IMR-90 (cell line): ENCODE data around the gene TUFM. TPM values are rescaled to one million over a fixed set of nuclear protein-coding genes. Genes with fewer than 3 reads are reported as not detected.

Source experiments
- ATAC-seq: fragments of 200-7000 bp; cut with Tn5 transposase; 2 replicates; pipeline ENCODE4 v1.9.1; 2020; ENCODE audit warnings: low read depth, mild to moderate bottlenecking, moderate library complexity
- BruUV-seq: library from RNA; stranded (reverse); fragments of 400-500 nt; replicated peaks from 2 replicates; lab custom pipeline; 2021; lab: Mats Ljungman, UMichigan
- CTCF ChIA-PET: fragments of 300-600 bp; formaldehyde crosslinking; extraction: SDS; loops from one replicate; lab custom pipeline; 2021; ENCODE audit warnings: antibody characterized with exemption; lab: Yijun Ruan, JAX
- POLR2A ChIA-PET: fragments of 300-600 bp; sonication (Branson Sonifier 250); formaldehyde crosslinking; loops from one replicate; lab custom pipeline; 2022; ENCODE audit warnings: antibody characterized with exemption; ENCODE audit not compliant: unreplicated experiment; lab: Charles Lee
- DNase-seq: peaks from one replicate; pipeline ENCODE4 v3.0.0; 2013
- H2AFZ ChIP-seq: replicated peaks from 2 replicates; pipeline ENCODE3; 2013; ENCODE audit warnings: low read length, mild to moderate bottlenecking; ENCODE audit not compliant: poor library complexity
- H2AK5ac ChIP-seq: 2 replicates; pipeline ENCODE4 v1.6.1; 2013; ENCODE audit warnings: low read depth, low read length, inconsistent platforms
- H2AK9ac ChIP-seq: replicated peaks from 2 replicates; pipeline ENCODE3; 2013; ENCODE audit warnings: mild to moderate bottlenecking, low read depth, low read length, moderate library complexity; ENCODE audit not compliant: poor library complexity
- H2BK120ac ChIP-seq: 2 replicates; pipeline ENCODE4 v1.6.1; 2013; ENCODE audit warnings: low read depth, low read length, inconsistent platforms
- H2BK15ac ChIP-seq: 3 replicates; pipeline ENCODE4 v1.6.1; 2013; ENCODE audit warnings: low read depth, low read length, inconsistent platforms
- H2BK20ac ChIP-seq: 2 replicates; pipeline ENCODE4 v1.6.1; 2013; ENCODE audit warnings: low read depth, mild to moderate bottlenecking, inconsistent platforms, low read length, moderate library complexity
- H2BK5ac ChIP-seq: 2 replicates; pipeline ENCODE4 v1.6.1; 2013; ENCODE audit warnings: mild to moderate bottlenecking, low read depth, low read length, inconsistent platforms; ENCODE audit not compliant: poor library complexity, severe bottlenecking
- H3K14ac ChIP-seq: replicated peaks from 2 replicates; pipeline ENCODE4 v1.6.1; 2013; ENCODE audit warnings: low read depth, low read length, inconsistent platforms
- H3K18ac ChIP-seq: 2 replicates; pipeline ENCODE4 v1.6.1; 2013; ENCODE audit warnings: low read depth, low read length, control low read depth
- H3K23ac ChIP-seq: 2 replicates; pipeline ENCODE4 v1.6.1; 2013; ENCODE audit warnings: low read depth, low read length, inconsistent platforms
- H3K27ac ChIP-seq: 2 replicates; pipeline ENCODE4 v1.5.1; 2013; ENCODE audit warnings: mild to moderate bottlenecking, control low read depth, low read length; ENCODE audit not compliant: insufficient read depth
- H3K27me3 ChIP-seq: 2 replicates; pipeline ENCODE4 v1.6.1; 2013; ENCODE audit warnings: low read length; ENCODE audit not compliant: control insufficient read depth, insufficient read depth
- H3K36me3 ChIP-seq: 2 replicates; pipeline ENCODE4 v1.6.1; 2013; ENCODE audit warnings: low read length, mixed read lengths; ENCODE audit not compliant: control insufficient read depth, insufficient read depth
- H3K4ac ChIP-seq: 2 replicates; pipeline ENCODE4 v1.6.1; 2013; ENCODE audit warnings: low read depth, low read length, inconsistent platforms
- H3K4me1 ChIP-seq: 2 replicates; pipeline ENCODE4 v1.6.1; 2013; ENCODE audit warnings: low read length, mixed read lengths; ENCODE audit not compliant: control insufficient read depth, insufficient read depth
- H3K4me2 ChIP-seq: 2 replicates; pipeline ENCODE4 v1.6.1; 2013; ENCODE audit warnings: low read depth, mild to moderate bottlenecking, control low read depth, low read length, moderate library complexity
- H3K4me3 ChIP-seq: 2 replicates; pipeline ENCODE4 v1.5.1; 2013; ENCODE audit warnings: low read depth, mild to moderate bottlenecking, control low read depth, low read length, moderate library complexity; ENCODE audit not compliant: insufficient read depth
- H3K56ac ChIP-seq: 2 replicates; pipeline ENCODE4 v1.6.1; 2013; ENCODE audit warnings: low read length, inconsistent platforms; ENCODE audit not compliant: insufficient read depth; ENCODE audit errors: extremely low read depth
- H3K79me1 ChIP-seq, 2 experiments: 2 replicates each; pipeline ENCODE4 v1.6.1; 2013; ENCODE audit warnings: low read length in 2 of 2, inconsistent platforms in 1 of 2, low read depth in 1 of 2
- H3K9ac ChIP-seq: 2 replicates; pipeline ENCODE4 v1.6.1; 2013; ENCODE audit warnings: low read depth, low read length, control low read depth
- H3K9me1 ChIP-seq: 2 replicates; pipeline ENCODE4 v1.6.1; 2013; ENCODE audit warnings: low read length, inconsistent platforms; ENCODE audit not compliant: insufficient read depth
- H3K9me3 ChIP-seq: 2 replicates; pipeline ENCODE4 v1.6.1; 2013; ENCODE audit warnings: low read length; ENCODE audit not compliant: control insufficient read depth, insufficient read depth
- H4K20me1 ChIP-seq: 2 replicates; pipeline ENCODE4 v1.6.1; 2013; ENCODE audit warnings: low read length, inconsistent platforms; ENCODE audit not compliant: insufficient read depth
- H4K5ac ChIP-seq: 2 replicates; pipeline ENCODE4 v1.6.1; 2013; ENCODE audit warnings: mild to moderate bottlenecking, low read depth, low read length, control low read depth
- H4K8ac ChIP-seq, 2 experiments: 2 replicates each; pipeline ENCODE4 v1.6.1; 2013; ENCODE audit warnings: low read depth in 2 of 2, low read length in 2 of 2, control low read depth in 1 of 2, inconsistent platforms in 1 of 2
- H4K91ac ChIP-seq: 2 replicates; pipeline ENCODE4 v1.6.1; 2013; ENCODE audit warnings: low read depth, low read length, inconsistent platforms; ENCODE audit not compliant: insufficient read depth
- BHLHE40 ChIP-seq: fragments of 150-350 bp; IDR thresholded peaks from 2 replicates; pipeline ENCODE4 v1.6.1; 2016; ENCODE audit warnings: mild to moderate bottlenecking, low read depth, low read length
- CEBPB ChIP-seq: IDR thresholded peaks from 2 replicates; pipeline ENCODE4 v1.6.1; 2012; ENCODE audit warnings: low read depth, low read length, improper control_type of control experiment
- CHD1 ChIP-seq: IDR thresholded peaks from 2 replicates; pipeline ENCODE4 v1.6.1; 2012; ENCODE audit warnings: low read depth, low read length, improper control_type of control experiment
- ELK1 ChIP-seq: fragments of 150-350 bp; IDR thresholded peaks from 2 replicates; pipeline ENCODE4 v1.6.1; 2016; ENCODE audit warnings: low read depth, mild to moderate bottlenecking, low read length, moderate library complexity, borderline replicate concordance
- FOS ChIP-seq: fragments of 150-350 bp; IDR thresholded peaks from 2 replicates; pipeline ENCODE4 v1.6.1; 2016; ENCODE audit warnings: low read depth, low read length
- MAFK ChIP-seq: IDR thresholded peaks from 2 replicates; pipeline ENCODE4 v1.6.1; 2012; ENCODE audit warnings: low read depth, low read length, improper control_type of control experiment
- MAZ ChIP-seq: IDR thresholded peaks from 2 replicates; pipeline ENCODE4 v1.6.1; 2012; ENCODE audit warnings: low read depth, mild to moderate bottlenecking, low read length, improper control_type of control experiment, moderate library complexity, borderline replicate concordance
- MXI1 ChIP-seq: IDR thresholded peaks from 2 replicates; pipeline ENCODE4 v1.6.1; 2012; ENCODE audit warnings: low read depth, mild to moderate bottlenecking, low read length, moderate library complexity, borderline replicate concordance
- NFE2L2 ChIP-seq: fragments of 150-350 bp; IDR thresholded peaks from 2 replicates; pipeline ENCODE4 v1.6.1; 2016; ENCODE audit warnings: low read depth, mild to moderate bottlenecking, low read length
- POLR2A ChIP-seq: IDR thresholded peaks from 2 replicates; pipeline ENCODE4 v1.6.1; 2012; ENCODE audit warnings: mild to moderate bottlenecking, low read depth, low read length
- RAD21 ChIP-seq: IDR thresholded peaks from 2 replicates; pipeline ENCODE4 v1.6.1; 2012; ENCODE audit warnings: low read length, improper control_type of control experiment
- RFX5 ChIP-seq: IDR thresholded peaks from 2 replicates; pipeline ENCODE4 v1.8.0; 2012; ENCODE audit warnings: low read depth, mild to moderate bottlenecking, low read length, moderate library complexity
- SMC3 ChIP-seq: fragments of 150-350 bp; IDR thresholded peaks from 2 replicates; pipeline ENCODE4 v1.6.1; 2016; ENCODE audit warnings: low read depth, mild to moderate bottlenecking, antibody characterized with exemption, low read length, moderate library complexity
- USF2 ChIP-seq: fragments of 150-350 bp; IDR thresholded peaks from 2 replicates; pipeline ENCODE4 v1.6.1; 2017; ENCODE audit warnings: mild to moderate bottlenecking, antibody characterized with exemption, low read length, low read depth
- WGBS, 2 experiments: methylation state at CpG; one replicate each; pipeline versions ENCODE4 v1.1.5 to v1.1.7; 2013; ENCODE audit warnings: missing lambda C conversion rate in 2 of 2; ENCODE audit not compliant: insufficient read length in 1 of 2; ENCODE audit errors: extremely low coverage in 2 of 2; 5-methylcytosine and 5-hydroxymethylcytosine counted together
- dilution Hi-C: fragments of 300-500 bp; cut with HindIII; formaldehyde crosslinking; loops from one replicate; pipeline ENCODE4 v1.14.3; 2018; ENCODE audit warnings: low sequenced_read_pairs; ENCODE audit not compliant: unreplicated experiment
- in situ Hi-C: fragments of 300-500 bp; cut with MboI; formaldehyde crosslinking; loops from 3 replicates; pipeline ENCODE4 v1.14.3; 2019; ENCODE audit warnings: low sequenced_read_pairs, inconsistent platforms, mixed read lengths
- intact Hi-C: fragments of 100-400 bp; cut with micrococcal nuclease; formaldehyde crosslinking; loops from 2 replicates; pipeline ENCODE4 v1.10.0; 2022
- polyA plus RNA-seq, 3 experiments: library from polyadenylated mRNA; depleted of rRNA; stranded (reverse); fragments of >200 nt; gene quantifications; 2 replicates each; pipeline ENCODE4 v1.2.3, GENCODE V29; 2012; ENCODE audit warnings: low replicate concordance in 1 of 3
- total RNA-seq: library from RNA; depleted of rRNA; stranded (reverse); fragments of >200 nt; gene quantifications from 2 replicates; pipeline ENCODE4 v1.2.3, GENCODE V29; 2012

Gene TUFM
- total and polyA plus RNA-seq, 2 of the 4 experiments (the other 2 are of a cell fraction): 80.3 to 126 TPM

GRCh38 chr16:28878083-28878926, 32.2 kb upstream of the TUFM start, which contains the start of gene ATP2A1:
TSS of gene ATP2A1 (plus strand) at chr16:28878488. CDS start at chr16:28878672, 184 bp downstream.
- Histone ChIP-seq H3K9me1 (peaks cover 7% of the 10 kb centered on the region; the same call in 1 of the 2 replicates), H3K18ac (no peak within 1 kb of the TSS), H3K4me3 (peak within 1 kb of the TSS; percentile 71), H3K9ac (peak within 1 kb of the TSS; percentile 67), H3K14ac (peak within 1 kb of the TSS; percentile 85; the same call in 1 of the 2 replicates), H2AK9ac (peak within 1 kb of the TSS; percentile 98), H3K23ac (peak within 1 kb of the TSS; percentile 88; the same call in 1 of the 2 replicates), H2BK5ac (no peak within 1 kb of the TSS), H3K36me3 (peaks cover 9% of the 10 kb centered on the region), H2AK5ac (peak within 1 kb of the TSS; percentile 46; the same call in 1 of the 2 replicates), H3K27ac (peak within 1 kb of the TSS; percentile 28; the same call in 1 of the 2 replicates), H4K91ac (peak within 1 kb of the TSS; percentile 66; the same call in 1 of the 2 replicates), H2BK20ac (no peak within 1 kb of the TSS), H2BK120ac (no peak within 1 kb of the TSS), H3K4me1 (peaks cover 7% of the 10 kb centered on the region; the same call in 1 of the 2 replicates), H4K8ac (peak within 1 kb of the TSS; percentile 79 to 83; a peak in 3 of 4 replicates), H3K4me2 (peak within 1 kb of the TSS; percentile 89), H2BK15ac (no peak within 1 kb of the TSS), H2AFZ (peak within 1 kb of the TSS; percentile 95), H4K20me1 (no peaks in the 10 kb centered on the region), H3K4ac (peak within 1 kb of the TSS; percentile 18), H3K9me3 (no peaks in the 10 kb centered on the region), H4K5ac (no peak within 1 kb of the TSS), H3K56ac (no peak within 1 kb of the TSS), H3K79me1 (peaks cover 4 to 20% of the 10 kb centered on the region in 2 experiments; a peak in 2 of 4 replicates), H3K27me3 (no peaks in the 10 kb centered on the region)
- dilution Hi-C loops (no loop called here), in situ Hi-C loops (loop anchor here (5.0 kb wide), 1 partner anchor 44 kb away; no protein-coding TSS in a partner anchor), intact Hi-C loops (no loop called here)
- 76% methylated on average over 8 of the region's 25 CpGs; no CpG with 5 or more reads in 1 of the 2 experiments for WGBS, 2 experiments
- DNase-seq (no peak), ATAC-seq (no peak)
- ChIA-PET POLR2A (no interaction called here), CTCF (no interaction called here)
- no TSS peak for BruUV-seq
- TF ChIP-seq MXI1: no peak
- no peak for TF ChIP-seq FOS
- no peak for TF ChIP-seq ELK1
- no peak for TF ChIP-seq BHLHE40
- TF ChIP-seq USF2: no peak
- no peak for TF ChIP-seq MAFK
- no peak for TF ChIP-seq CHD1
- no peak for TF ChIP-seq MAZ
- no peak for TF ChIP-seq SMC3
- no peak for TF ChIP-seq RAD21
- no peak for TF ChIP-seq RFX5
- TF ChIP-seq NFE2L2: no peak
- TF ChIP-seq CEBPB: no peak
- no peak for TF ChIP-seq POLR2A
